Suprapubic skin (tissue), 4 donors: Measurements from ENCODE around the gene GOLGA6A. TPM values are rescaled to one million over a fixed set of nuclear protein-coding genes. Genes with fewer than 3 reads are reported as not detected.
A peak's percentile ranks its signal among the peaks of the same experiment; 100 is the strongest.
"Not testable (repeated sequence)": the region's sequence is repeated elsewhere in the genome, so short reads cannot be mapped to it uniquely, and the experiment has no call there.

Source experiments
- DNase-seq, 2 donors: peaks; one replicate each; pipeline ENCODE4 v3.0.0-alpha.2; 2019; ENCODE audit warnings: low spot score in 2 of 2
- H3K27ac ChIP-seq: fragments of 200-600 bp; sonication (generic); one replicate; pipeline ENCODE4 v1.5.1; 2019
- H3K27me3 ChIP-seq: fragments of 200-600 bp; sonication (generic); one replicate; pipeline ENCODE4 v1.5.1; 2019
- H3K36me3 ChIP-seq: fragments of 200-600 bp; sonication (generic); one replicate; pipeline ENCODE4 v1.5.1; 2019
- H3K4me1 ChIP-seq: fragments of 200-600 bp; sonication (generic); one replicate; pipeline ENCODE4 v1.5.1; 2019
- H3K4me3 ChIP-seq: fragments of 200-600 bp; sonication (generic); one replicate; pipeline ENCODE4 v1.5.1; 2019; ENCODE audit warnings: mild to moderate bottlenecking
- H3K9me3 ChIP-seq: fragments of 200-600 bp; sonication (generic); one replicate; pipeline ENCODE4 v1.5.1; 2019
- EP300 ChIP-seq: sonication (generic); formaldehyde crosslinking; IDR thresholded peaks from one replicate; pipeline ENCODE4 v1.6.1; 2017; ENCODE audit warnings: antibody characterized with exemption
- POLR2A ChIP-seq, 2 donors: fragments of 450-650 bp; IDR thresholded peaks; one replicate each; pipeline ENCODE4 v1.6.1; 2017; ENCODE audit warnings: antibody characterized with exemption in 2 of 2, mild to moderate bottlenecking in 2 of 2, moderate library complexity in 2 of 2
- POLR2AphosphoS5 ChIP-seq, 3 donors: sonication (generic); formaldehyde crosslinking; IDR thresholded peaks; one replicate each; pipeline ENCODE4 v1.6.1; 2017; ENCODE audit warnings: antibody characterized with exemption in 3 of 3
- WGBS: methylation state at CpG from one replicate; pipeline ENCODE4 v1.1.5; 2018; 5-methylcytosine and 5-hydroxymethylcytosine counted together
- total RNA-seq, 4 donors: library from RNA; depleted of rRNA; stranded (reverse); fragments of >200 nt; gene quantifications; one replicate each; pipeline ENCODE4 v1.1.0, GENCODE V29; 2016
- TF ChIP-seq, protein P1 (sequence below), 2 donors: fragments of 200-600 bp in 1 of 2; fragments of 450-650 bp in 1 of 2; sonication (generic) in 1 of 2; IDR thresholded peaks; one replicate each; pipeline ENCODE4 v1.5.1; 2016 to 2019; ENCODE audit warnings: antibody characterized with exemption in 2 of 2, mild to moderate bottlenecking in 1 of 2, moderate library complexity in 1 of 2

GOLGA6A gene, protein sequence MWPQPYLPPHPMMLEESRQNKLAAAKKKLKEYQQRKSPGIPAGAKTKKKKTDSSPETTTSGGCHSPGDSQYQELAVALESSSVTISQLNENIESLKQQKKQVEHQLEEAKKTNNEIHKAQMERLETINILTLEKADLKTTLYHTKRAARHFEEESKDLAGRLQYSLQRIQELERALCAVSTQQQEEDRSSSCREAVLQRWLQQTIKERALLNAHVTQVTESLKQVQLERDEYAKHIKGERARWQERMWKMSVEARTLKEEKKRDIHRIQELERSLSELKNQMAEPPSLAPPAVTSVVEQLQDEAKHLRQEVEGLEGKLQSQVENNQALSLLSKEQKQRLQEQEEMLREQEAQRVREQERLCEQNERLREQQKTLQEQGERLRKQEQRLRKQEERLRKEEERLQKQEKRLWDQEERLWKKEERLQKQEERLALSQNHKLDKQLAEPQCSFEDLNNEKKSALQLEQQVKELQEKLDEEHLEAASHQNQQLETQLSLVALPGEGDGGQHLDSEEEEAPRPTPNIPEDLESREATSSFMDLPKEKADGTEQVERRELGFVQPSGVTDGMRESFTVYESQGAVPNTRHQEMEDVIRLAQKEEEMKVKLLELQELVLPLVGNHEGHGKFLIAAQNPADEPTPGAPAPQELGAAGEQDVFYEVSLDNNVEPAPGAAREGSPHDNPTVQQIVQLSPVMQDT
- 1 to 10 TPM in 2 of 4 donors, under 1 TPM in 2; 0.21 to 3.9 (median 1.7) TPM for total RNA-seq

DNA sequence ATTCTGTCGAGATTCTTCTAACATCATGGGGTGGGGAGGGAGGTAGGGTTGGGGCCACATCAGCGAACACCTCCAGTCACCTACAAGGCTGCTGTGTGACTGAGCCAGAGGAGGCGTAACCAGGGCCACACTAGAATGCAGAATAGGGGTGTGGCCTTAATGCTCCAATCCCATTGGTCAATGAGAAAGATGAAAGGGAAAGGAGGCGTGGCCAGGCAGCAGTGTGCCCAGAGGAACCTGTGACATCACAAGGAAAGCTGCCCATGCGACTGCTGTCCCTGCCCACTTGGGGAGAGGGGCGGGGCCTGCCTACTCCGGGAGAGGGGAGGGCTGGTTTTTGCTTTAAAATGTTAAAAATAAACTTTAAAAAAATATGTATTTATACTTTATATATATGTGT is at the start of gene GOLGA6A:
Gene GOLGA6A, minus strand, starts transcription at position 101 of the 400 bp plus-strand sequence. Its CDS starts 41 bp downstream, at position 60.
- H3K4me1 ChIP-seq, H3K4me3 ChIP-seq, H3K9me3 ChIP-seq, H3K27me3 ChIP-seq, DNase-seq, H3K27ac ChIP-seq, H3K36me3 ChIP-seq: not testable (repeated sequence)
- no CpG with 5 or more reads among the region's 7 CpGs for whole genome bisulfite sequencing

DNA sequence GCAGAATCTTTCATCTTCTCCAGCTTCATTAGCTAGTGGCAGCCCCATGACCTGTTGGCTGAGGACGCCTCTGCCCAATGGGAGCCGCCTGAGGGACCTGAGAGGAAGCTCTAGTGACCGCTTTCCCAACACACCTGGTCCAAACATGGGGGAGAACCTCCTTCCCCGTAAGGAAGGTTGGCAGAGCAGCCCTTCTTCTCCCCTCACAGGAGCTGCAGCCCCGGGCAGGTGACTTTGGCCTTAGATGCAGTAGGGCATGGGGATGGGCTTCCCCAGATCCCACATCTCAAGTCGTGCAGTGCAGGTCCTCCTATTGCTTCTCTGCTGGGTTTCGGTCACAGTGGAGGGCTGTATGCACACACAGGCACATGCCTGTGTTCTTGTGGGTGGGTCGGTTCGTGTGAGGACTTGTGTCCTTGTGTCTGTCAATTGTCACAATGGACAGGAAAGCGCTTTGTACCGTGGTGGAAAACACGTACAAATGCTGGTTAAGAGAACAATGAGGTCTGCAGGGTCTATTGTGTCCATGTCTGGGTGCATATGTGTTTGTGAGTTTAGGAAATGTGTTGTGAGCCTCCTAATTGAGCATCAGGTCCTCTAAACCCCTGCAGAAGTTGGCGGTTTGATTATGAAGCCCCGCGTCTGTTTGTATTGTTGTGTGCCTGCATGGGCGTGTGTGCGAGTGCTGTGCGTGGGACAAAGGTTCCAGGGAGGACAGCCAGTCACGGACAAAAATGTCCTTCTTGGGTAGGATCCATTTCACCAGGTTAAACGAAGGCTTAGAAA is 49.5 kb upstream of the GOLGA6A start:
- H3K36me3 ChIP-seq, result no peaks in the 10 kb centered on the region
- H3K27me3 ChIP-seq, result peaks cover 96% of the 10 kb centered on the region
- no peak overlapping the region for H3K4me3 ChIP-seq
- TF ChIP-seq POLR2AphosphoS5 (IDR thresholded peaks at IDR 0.05), result no peak
- TF ChIP-seq, protein P1, sequence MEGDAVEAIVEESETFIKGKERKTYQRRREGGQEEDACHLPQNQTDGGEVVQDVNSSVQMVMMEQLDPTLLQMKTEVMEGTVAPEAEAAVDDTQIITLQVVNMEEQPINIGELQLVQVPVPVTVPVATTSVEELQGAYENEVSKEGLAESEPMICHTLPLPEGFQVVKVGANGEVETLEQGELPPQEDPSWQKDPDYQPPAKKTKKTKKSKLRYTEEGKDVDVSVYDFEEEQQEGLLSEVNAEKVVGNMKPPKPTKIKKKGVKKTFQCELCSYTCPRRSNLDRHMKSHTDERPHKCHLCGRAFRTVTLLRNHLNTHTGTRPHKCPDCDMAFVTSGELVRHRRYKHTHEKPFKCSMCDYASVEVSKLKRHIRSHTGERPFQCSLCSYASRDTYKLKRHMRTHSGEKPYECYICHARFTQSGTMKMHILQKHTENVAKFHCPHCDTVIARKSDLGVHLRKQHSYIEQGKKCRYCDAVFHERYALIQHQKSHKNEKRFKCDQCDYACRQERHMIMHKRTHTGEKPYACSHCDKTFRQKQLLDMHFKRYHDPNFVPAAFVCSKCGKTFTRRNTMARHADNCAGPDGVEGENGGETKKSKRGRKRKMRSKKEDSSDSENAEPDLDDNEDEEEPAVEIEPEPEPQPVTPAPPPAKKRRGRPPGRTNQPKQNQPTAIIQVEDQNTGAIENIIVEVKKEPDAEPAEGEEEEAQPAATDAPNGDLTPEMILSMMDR (IDR thresholded peaks at IDR 0.05), result no peak
- WGBS, result 44% methylated on average over 15 of the region's 20 CpGs
- peaks cover 55% of the 10 kb centered on the region for H3K4me1 ChIP-seq
- DNase-seq, result no peak
- H3K9me3 ChIP-seq, result no peaks in the 10 kb centered on the region
- H3K27ac ChIP-seq, result no peak overlapping the region

DNA sequence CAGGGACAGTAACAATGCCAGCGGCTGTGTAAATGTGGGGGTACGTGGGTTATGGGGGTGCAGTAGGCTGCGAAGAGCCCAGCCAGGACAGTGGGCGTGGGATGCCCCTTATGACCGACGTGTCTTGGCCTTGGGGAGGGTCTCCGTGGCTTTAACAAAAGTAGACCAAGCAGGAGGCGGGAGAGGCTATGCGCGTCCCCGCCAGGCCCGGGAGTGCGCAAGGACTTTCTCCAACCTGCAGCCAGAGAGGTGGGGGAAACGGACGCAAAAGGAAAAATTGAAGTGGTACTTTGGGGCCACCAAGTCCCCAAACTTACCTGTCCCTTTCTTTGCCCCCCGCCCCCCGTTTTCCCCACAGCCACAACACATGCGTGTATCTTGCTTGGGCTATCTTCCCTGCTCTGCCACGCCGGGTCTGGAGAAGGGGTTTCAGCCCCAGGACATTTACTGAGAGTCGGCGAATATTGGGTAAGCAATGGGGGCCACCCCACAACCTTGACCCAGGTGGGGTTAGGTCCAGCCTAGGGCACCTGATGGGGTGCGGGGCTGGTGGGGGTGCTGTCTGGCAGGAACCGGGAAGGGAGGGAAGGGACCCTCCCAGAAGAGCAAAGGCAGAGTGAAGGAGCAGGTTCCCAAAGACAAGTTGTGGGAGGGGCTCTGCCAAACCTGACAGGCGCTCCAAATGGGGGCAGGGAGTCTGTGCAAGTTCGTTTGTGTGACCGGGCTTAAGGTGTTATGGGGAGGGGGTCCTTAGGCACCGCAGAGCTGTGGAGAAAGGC is 48.7 kb upstream of the GOLGA6A start:
- TF ChIP-seq, protein P1 (IDR thresholded peaks at IDR 0.05), result no peak
- TF ChIP-seq POLR2AphosphoS5 (IDR thresholded peaks at IDR 0.05) (no peak), EP300 (no peak), POLR2A (IDR thresholded peaks at IDR 0.05) (no peak)
- H3K36me3 ChIP-seq, result no peaks in the 10 kb centered on the region
- DNase-seq, result no peak
- H3K27me3 ChIP-seq, result peaks cover 93% of the 10 kb centered on the region
- no peak overlapping the region for H3K27ac ChIP-seq
- 20% methylated on average over 25 of the region's 28 CpGs for WGBS
- H3K9me3 ChIP-seq, result no peaks in the 10 kb centered on the region
- peaks cover 47% of the 10 kb centered on the region for H3K4me1 ChIP-seq
- H3K4me3 ChIP-seq, result no peak overlapping the region

DNA sequence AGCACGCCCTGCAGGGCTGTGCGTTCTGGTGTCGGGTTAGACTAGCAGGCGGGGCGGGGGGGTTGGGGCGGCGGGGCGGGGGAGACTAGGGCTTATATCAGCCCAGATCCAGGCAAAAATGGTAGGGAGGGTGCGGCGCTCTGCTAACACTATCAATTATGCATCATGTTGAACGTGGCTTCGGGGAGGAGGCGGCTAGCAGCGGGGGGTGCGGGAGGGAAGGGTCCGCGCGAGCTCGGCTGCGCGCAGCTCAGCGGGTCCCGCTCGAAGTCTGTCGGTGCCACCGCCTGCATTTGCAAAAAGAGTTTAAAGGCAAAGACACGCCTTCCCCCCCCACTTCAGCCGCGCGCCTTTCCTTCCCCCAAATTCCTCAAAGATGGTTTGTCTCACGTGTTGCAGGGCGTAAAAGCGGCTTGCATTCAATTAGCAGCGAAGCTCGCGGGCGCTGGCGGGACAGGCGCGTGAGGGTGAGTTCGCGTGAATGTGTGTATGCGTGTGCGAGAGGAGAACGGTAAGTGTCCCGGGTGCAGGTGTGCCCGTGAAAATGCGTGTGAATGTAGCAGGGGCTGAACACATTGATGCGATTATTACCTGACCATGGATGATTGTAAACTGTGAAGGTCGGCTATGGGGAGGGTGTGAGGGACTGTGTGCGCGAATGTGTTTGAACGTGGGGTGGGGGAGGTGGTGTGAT is 48.0 kb upstream of the GOLGA6A start, which contains the start of gene ISLR2:
Gene ISLR2, plus strand, starts transcription at position 432 of the 694 bp plus-strand sequence. CDS start 2,169 bp downstream, outside the sequence.
- H3K36me3 ChIP-seq, result no peaks in the 10 kb centered on the region
- 2% methylated on average over 43 of the region's 53 CpGs for WGBS
- H3K27me3 ChIP-seq, result peaks cover 90% of the 10 kb centered on the region
- DNase-seq, result peak in 1 of 2 donors; percentile 65
- no peak for TF ChIP-seq EP300
- TF ChIP-seq POLR2A (IDR thresholded peaks at IDR 0.05), result no peak
- TF ChIP-seq, protein P1 (IDR thresholded peaks at IDR 0.05), result no peak
- TF ChIP-seq POLR2AphosphoS5 (IDR thresholded peaks at IDR 0.05), result no peak
- peaks cover 39% of the 10 kb centered on the region for H3K4me1 ChIP-seq
- no peaks in the 10 kb centered on the region for H3K9me3 ChIP-seq
- H3K4me3 ChIP-seq, result peak within 1 kb of the TSS; percentile 29
- no peak within 1 kb of the TSS for H3K27ac ChIP-seq
